GM12878 (cell line): Measurements from ENCODE around the gene RAD51B. TPM values are rescaled to one million over a fixed set of nuclear protein-coding genes. Genes with fewer than 3 reads are reported as not detected.

Experiments
- ATAC-seq: fragments of 200-7000 bp; cut with Tn5 transposase; 3 replicates; pipeline ENCODE4 v1.9.1; 2020; ENCODE audit warnings: mild to moderate bottlenecking, moderate library complexity
- BruUV-seq: library from RNA; stranded (reverse); fragments of 400-500 nt; replicated peaks from 2 replicates; lab custom pipeline; 2021; lab: Mats Ljungman, UMichigan
- CTCF ChIA-PET: fragments of 300-600 bp; sonication (Branson Sonifier 250); formaldehyde crosslinking; extraction: SDS; loops from one replicate; lab custom pipeline; 2021; ENCODE audit warnings: inconsistent platforms; lab: Yijun Ruan, JAX
- POLR2A ChIA-PET: fragments of 350-600 bp; formaldehyde crosslinking; extraction: SDS; loops from one replicate; lab custom pipeline; 2021; ENCODE audit warnings: inconsistent platforms; lab: Charles Lee
- RAD21 ChIA-PET: fragments of 300-600 bp; sonication (Branson Sonifier 250); formaldehyde crosslinking; loops from one replicate; lab custom pipeline; 2023; ENCODE audit warnings: antibody characterized with exemption; ENCODE audit not compliant: unreplicated experiment; lab: Charles Lee
- SMC1A ChIA-PET: fragments of 300-600 bp; sonication (Branson Sonifier 250); formaldehyde crosslinking; loops from one replicate; lab custom pipeline; 2023; ENCODE audit not compliant: unreplicated experiment, uncharacterized antibody; lab: Charles Lee
- DNase-seq: peaks from one replicate; pipeline ENCODE4 v3.0.0-alpha.2; 2011; ENCODE audit warnings: low read depth, low spot score
- FAIRE-seq: peaks from 3 replicates; lab custom pipeline; 2011; peaks lifted over from hg19 to GRCh38; lab: Jason Lieb, UNC
- H2AFZ ChIP-seq: 2 replicates; pipeline ENCODE4 v1.6.0; 2011; ENCODE audit warnings: low read depth, low read length, control low read depth; ENCODE audit not compliant: control insufficient read depth
- H3K27ac ChIP-seq: 2 replicates; pipeline ENCODE4 v1.5.1; 2011; ENCODE audit warnings: control low read depth; ENCODE audit not compliant: control insufficient read depth, insufficient read depth
- H3K27me3 ChIP-seq, 2 experiments: replicated peaks in 1 of 2; 2 replicates each; pipeline versions ENCODE4 v1.6.0 to v1.6.1; 2011; ENCODE audit warnings: low read length in 1 of 2; ENCODE audit not compliant: control insufficient read depth in 2 of 2, insufficient read depth in 2 of 2
- H3K36me3 ChIP-seq, 2 experiments: 2 replicates each; pipeline ENCODE4 v1.5.1; 2011; ENCODE audit warnings: low read length in 1 of 2; ENCODE audit not compliant: control insufficient read depth in 2 of 2, insufficient read depth in 2 of 2
- H3K4me1 ChIP-seq: 2 replicates; pipeline ENCODE4 v1.6.1; 2011; ENCODE audit warnings: mild to moderate bottlenecking, low read length, moderate library complexity, mixed read lengths; ENCODE audit not compliant: control insufficient read depth, insufficient read depth
- H3K4me2 ChIP-seq: 2 replicates; pipeline ENCODE4 v1.6.0; 2011; ENCODE audit warnings: control low read depth; ENCODE audit not compliant: control insufficient read depth, insufficient read depth
- H3K4me3 ChIP-seq: fragments of 200-600 bp; sonication (generic); 2 replicates; pipeline ENCODE4 v1.5.1; 2016
- H3K79me2 ChIP-seq: 2 replicates; pipeline ENCODE4 v1.6.0; 2011; ENCODE audit warnings: low read length; ENCODE audit not compliant: control insufficient read depth, insufficient read depth
- H3K9ac ChIP-seq: 2 replicates; pipeline ENCODE4 v1.8.0; 2011; ENCODE audit warnings: low read length, control low read depth, mixed read lengths; ENCODE audit not compliant: control insufficient read depth, insufficient read depth
- H3K9me3 ChIP-seq: replicated peaks from 3 replicates; pipeline ENCODE4 v1.5.1; 2011; ENCODE audit warnings: mild to moderate bottlenecking, low read length; ENCODE audit not compliant: control insufficient read depth, insufficient read depth
- H4K20me1 ChIP-seq: 2 replicates; pipeline ENCODE4 v1.6.0; 2011; ENCODE audit not compliant: control insufficient read depth, insufficient read depth
- BHLHE40 ChIP-seq, 2 experiments: fragments of 450-650 bp in 1 of 2; IDR thresholded peaks; 2 replicates each; pipeline ENCODE4 v1.6.1; 2011 to 2017; ENCODE audit warnings: low read depth in 2 of 2, borderline replicate concordance in 1 of 2, improper control_type of control experiment in 1 of 2, low read length in 1 of 2, mild to moderate bottlenecking in 1 of 2
- CHD1 ChIP-seq: IDR thresholded peaks from 2 replicates; pipeline ENCODE4 v1.6.1; 2012; ENCODE audit warnings: low read depth, low read length, improper control_type of control experiment
- CREB1 ChIP-seq: IDR thresholded peaks from 2 replicates; pipeline ENCODE4 v1.6.1; 2012; ENCODE audit warnings: low read depth, mild to moderate bottlenecking, inconsistent platforms
- HDAC2 ChIP-seq: fragments of 200-600 bp; sonication (generic); IDR thresholded peaks from 2 replicates; pipeline ENCODE4 v1.6.1; 2017
- HDAC6 ChIP-seq: fragments of 200-600 bp; sonication (generic); IDR thresholded peaks from one replicate; pipeline ENCODE4 v1.8.0; 2017; ENCODE audit warnings: antibody characterized with exemption; ENCODE audit not compliant: unreplicated experiment
- MTA3 ChIP-seq: IDR thresholded peaks from 2 replicates; pipeline ENCODE4 v1.6.1; 2012; ENCODE audit warnings: low read length, inconsistent platforms, borderline replicate concordance
- MXI1 ChIP-seq: fragments of 150-350 bp; IDR thresholded peaks from 2 replicates; pipeline ENCODE4 v1.6.1; 2011; ENCODE audit warnings: low read depth, mild to moderate bottlenecking, inconsistent platforms, low read length, improper control_type of control experiment
- MYC ChIP-seq: IDR thresholded peaks from 2 replicates; pipeline ENCODE4 v1.6.1; 2011; ENCODE audit warnings: mild to moderate bottlenecking, low read length, moderate library complexity, inconsistent platforms; ENCODE audit not compliant: insufficient read depth, insufficient replicate concordance, insufficient read length, severe bottlenecking
- NR2F1 ChIP-seq: fragments of 450-650 bp; conservative IDR thresholded peaks from 2 replicates; pipeline ENCODE4 v1.6.1; 2017; ENCODE audit warnings: mild to moderate bottlenecking
- NRF1 ChIP-seq: conservative IDR thresholded peaks from 2 replicates; pipeline ENCODE4 v1.6.1; 2011; ENCODE audit warnings: mild to moderate bottlenecking, low read depth, low read length, improper control_type of control experiment
- POLR2A ChIP-seq: IDR thresholded peaks from 2 replicates; pipeline ENCODE4 v1.6.1; 2011; ENCODE audit warnings: low read depth, mild to moderate bottlenecking, low read length
- TAF1 ChIP-seq: IDR thresholded peaks from 2 replicates; pipeline ENCODE4 v1.6.1; 2011; ENCODE audit warnings: mild to moderate bottlenecking, low read depth, low read length, borderline replicate concordance
- TCF12 ChIP-seq: IDR thresholded peaks from 2 replicates; pipeline ENCODE4 v1.6.1; 2011; ENCODE audit warnings: low read depth, mild to moderate bottlenecking, low read length
- YBX1 ChIP-seq: fragments of 450-650 bp; IDR thresholded peaks from 2 replicates; pipeline ENCODE4 v1.6.1; 2016; ENCODE audit warnings: antibody characterized with exemption
- ZBTB11 ChIP-seq: fragments of 450-650 bp; formaldehyde crosslinking; IDR thresholded peaks from 2 replicates; pipeline ENCODE4 v1.5.0; 2022; ENCODE audit warnings: mild to moderate bottlenecking, missing genetic modification characterization
- WGBS: methylation state at CpG from one replicate; pipeline ENCODE4 v1.1.6; 2016; ENCODE audit warnings: low lambda C conversion rate; ENCODE audit not compliant: insufficient replicate concordance, insufficient coverage; ENCODE audit errors: missing lambda C conversion rate; 5-methylcytosine and 5-hydroxymethylcytosine counted together
- in situ Hi-C: fragments of 300-500 bp; cut with MboI; formaldehyde crosslinking; loops from 9 replicates; pipeline ENCODE4 v1.14.3; 2018; ENCODE audit warnings: mixed read lengths
- intact Hi-C: fragments of 100-400 bp; cut with micrococcal nuclease; formaldehyde crosslinking; loops from one replicate; pipeline ENCODE4 v1.14.2; 2022; ENCODE audit not compliant: unreplicated experiment
- polyA plus RNA-seq, 11 experiments: library from polyadenylated mRNA; depleted of rRNA in 4 of 11; unstranded in 6 of 11; stranded (reverse) in 5 of 11; fragments of >200 nt; fragmentation: Nextera tagmentation in 4 of 11; fragmentation: Illumina TruSeq in 1 of 11; extraction: Ambion mirVana in 4 of 11; extraction: Trizol in 1 of 11; gene quantifications; 1 replicate in 1 of 11; 2 replicates in 10 of 11; pipeline versions ENCODE4 v1.2.1 to v1.2.3, GENCODE V29; 2011 to 2016; ENCODE audit warnings: inconsistent platforms in 2 of 11, missing spikeins in 2 of 11, low read depth in 1 of 11
- total RNA-seq, 4 experiments: library from RNA; depleted of rRNA in 3 of 4; stranded (reverse); fragments of >200 nt in 3 of 4; fragmentation: Illumina TruSeq in 1 of 4; extraction: Trizol in 1 of 4; gene quantifications; 2 replicates each; pipeline versions ENCODE4 v1.2.1 to v1.2.3, GENCODE V29; 2013 to 2021

Gene RAD51B
- total and polyA plus RNA-seq, 10 of the 15 experiments (the other 5 are each of a cell fraction or from before 2014, with no cell fraction given): 9.8 to 26.8 (median 21.3) TPM

GRCh38 chr14:68658943-68659931, 839.7 kb downstream of the RAD51B start:
- no peak for DNase-seq
- intact Hi-C loops: no loop called here

More at GRCh38 chr14:68658943-68659931, 839.7 kb downstream of the RAD51B start:
- Histone ChIP-seq H3K36me3 (no peaks in the 10 kb centered on the region), H3K27ac (no peak overlapping the region), H3K27me3 (no peaks in the 10 kb centered on the region), H3K4me2 (no peak overlapping the region), H3K4me3 (no peak overlapping the region), H3K9ac (no peak overlapping the region), H3K4me1 (peaks cover 7% of the 10 kb centered on the region), H3K79me2 (no peaks in the 10 kb centered on the region), H3K9me3 (no peaks in the 10 kb centered on the region), H2AFZ (no peak overlapping the region), H4K20me1 (no peaks in the 10 kb centered on the region)
- BruUV-seq: no TSS peak
- ChIA-PET CTCF (interaction anchor here (0.6 to 1.5 kb wide), 4 partner anchors 8 to 825 kb away, joined by 3 read pairs; no protein-coding TSS in a partner anchor), POLR2A (interaction anchor here (1.1 kb wide), 1 partner anchor 16 kb away, joined by 3 read pairs; no protein-coding TSS in a partner anchor), SMC1A (interaction anchor here (0.6 to 2.1 kb wide), 5 partner anchors 9 to 158 kb away, joined by 3 to 7 read pairs (median 5); no protein-coding TSS in a partner anchor), RAD21 (interaction anchor here (1.3 kb wide), 1 partner anchor 27 kb away, joined by 3 read pairs; no protein-coding TSS in a partner anchor)
- ATAC-seq (no peak), FAIRE-seq (no peak)
- in situ Hi-C loops: no loop called here
- TF ChIP-seq HDAC6 (no peak), MXI1 (no peak), YBX1 (no peak), TAF1 (no peak), CREB1 (no peak), CHD1 (no peak), TCF12 (no peak), MYC (no peak), NRF1 (no peak), HDAC2 (no peak), ZBTB11 (CRISPR knock-in tag) (no peak), NR2F1 (no peak), BHLHE40 (IDR thresholded peaks at IDR 0.05; ENCODE audit: borderline replicate concordance in 1 of 2, low read depth in 2 of 2, low read length in 1 of 2) (no peak), POLR2A (no peak), MTA3 (no peak)
- 69% methylated on average over 20 of the region's 20 CpGs for WGBS
